Glutamatergic neuron (in vitro differentiated cells): Measurements from ENCODE around the gene COL16A1. TPM values are rescaled to one million over a fixed set of nuclear protein-coding genes. Genes with fewer than 3 reads are reported as not detected.

Source experiments
- DNase-seq: peaks from one replicate; pipeline ENCODE4 v3.0.0; 2022
- H3K27ac Mint-ChIP-seq: one replicate; pipeline ENCODE4 v1.8.0; 2020; ENCODE audit warnings: mild to moderate bottlenecking, mixed read lengths, inconsistent platforms; ENCODE audit not compliant: unreplicated experiment
- H3K27me3 Mint-ChIP-seq: one replicate; pipeline ENCODE4 v1.8.0; 2020; ENCODE audit warnings: mild to moderate bottlenecking, moderate library complexity, mixed read lengths, inconsistent platforms; ENCODE audit not compliant: unreplicated experiment
- H3K36me3 Mint-ChIP-seq: one replicate; pipeline ENCODE4 v1.8.0; 2020; ENCODE audit warnings: mild to moderate bottlenecking, mixed read lengths, inconsistent platforms; ENCODE audit not compliant: unreplicated experiment
- H3K4me1 Mint-ChIP-seq: one replicate; pipeline ENCODE4 v1.8.0; 2020; ENCODE audit warnings: mild to moderate bottlenecking, low read depth, mixed read lengths, inconsistent platforms; ENCODE audit not compliant: unreplicated experiment
- H3K4me3 Mint-ChIP-seq: one replicate; pipeline ENCODE4 v1.8.0; 2020; ENCODE audit warnings: mild to moderate bottlenecking, mixed read lengths, inconsistent platforms; ENCODE audit not compliant: unreplicated experiment
- H3K9me3 Mint-ChIP-seq: one replicate; pipeline ENCODE4 v1.8.0; 2020; ENCODE audit warnings: mild to moderate bottlenecking, moderate library complexity, mixed read lengths, inconsistent platforms; ENCODE audit not compliant: unreplicated experiment
- CTCF ChIP-seq: fragments of 200-600 bp; sonication (generic); IDR thresholded peaks from one replicate; pipeline ENCODE4 v1.5.0; 2021; ENCODE audit not compliant: partially characterized antibody, unreplicated experiment
- total RNA-seq: library from RNA; stranded (reverse); fragmentation: NEBNext Ultra II Directional; extraction: Animal tissue kit (Norgen Biotek cat#: 25700); gene quantifications from one replicate; pipeline ENCODE4 v1.2.1, GENCODE V29; 2021; ENCODE audit not compliant: unreplicated experiment

The COL16A1 gene
- total RNA-seq, 1 donor from 2014 or later, result 52.2 TPM

GRCh38 chr1:31702836-31703404 lies 897 bp downstream of the COL16A1 start:
- no peak for DNase-seq
- no peaks in the 10 kb centered on the region for H3K36me3 Mint-ChIP-seq
- H3K4me3 Mint-ChIP-seq, result no peak overlapping the region
- peaks cover 19% of the 10 kb centered on the region for H3K27me3 Mint-ChIP-seq
- no peak overlapping the region for H3K27ac Mint-ChIP-seq
- H3K9me3 Mint-ChIP-seq, result peaks cover 19% of the 10 kb centered on the region
- no peak for TF ChIP-seq CTCF
- peaks cover 29% of the 10 kb centered on the region for H3K4me1 Mint-ChIP-seq

GRCh38 chr1:31701091-31701736 lies 2.6 kb downstream of the COL16A1 start:
- no peak for TF ChIP-seq CTCF
- H3K4me3 Mint-ChIP-seq, result no peak overlapping the region
- H3K36me3 Mint-ChIP-seq, result no peaks in the 10 kb centered on the region
- H3K4me1 Mint-ChIP-seq, result peaks cover 31% of the 10 kb centered on the region
- H3K27ac Mint-ChIP-seq, result peak overlapping the region; percentile 38
- no peak for DNase-seq
- H3K27me3 Mint-ChIP-seq, result peaks cover 14% of the 10 kb centered on the region
- peaks cover 22% of the 10 kb centered on the region for H3K9me3 Mint-ChIP-seq

GRCh38 chr1:31700468-31701090 lies 3.2 kb downstream of the COL16A1 start:
- Mint-ChIP-seq H3K36me3 (no peaks in the 10 kb centered on the region), H3K4me1 (peaks cover 27% of the 10 kb centered on the region), H3K27me3 (peaks cover 13% of the 10 kb centered on the region), H3K9me3 (peaks cover 19% of the 10 kb centered on the region), H3K27ac (no peak overlapping the region), H3K4me3 (peak overlapping the region; percentile 38)
- TF ChIP-seq CTCF, result no peak
- DNase-seq, result no peak

- Mint-ChIP-seq H3K4me1 (peaks cover 20% of the 10 kb centered on the region), H3K27ac (peak overlapping the region; percentile 10), H3K9me3 (peaks cover 18% of the 10 kb centered on the region), H3K4me3 (no peak overlapping the region), H3K27me3 (peaks cover 8% of the 10 kb centered on the region), H3K36me3 (no peaks in the 10 kb centered on the region)
- no peak for DNase-seq
- TF ChIP-seq CTCF, result no peak
These were observed 4.4 kb downstream of the COL16A1 start for GRCh38 chr1:31699341-31699891.
